KMS-11 (cell line): ENCODE measurements around the gene PYURF.

ENCODE experiments used
- H2AFZ ChIP-seq: fragments of 200-600 bp; sonication (generic); 2 replicates; pipeline ENCODE4 v1.6.1; 2016; ENCODE audit warnings: antibody characterized with exemption, mixed run types, low read depth
- H3K27ac ChIP-seq: fragments of 200-600 bp; sonication (generic); 2 replicates; pipeline ENCODE4 v1.6.1; 2016; ENCODE audit warnings: mild to moderate bottlenecking, mixed run types
- H3K27me3 ChIP-seq: fragments of 200-600 bp; sonication (generic); 2 replicates; pipeline ENCODE4 v1.6.1; 2017; ENCODE audit warnings: mild to moderate bottlenecking, low read depth, mixed run types, moderate library complexity; ENCODE audit not compliant: insufficient read depth
- H3K36me3 ChIP-seq: fragments of 200-600 bp; sonication (generic); 2 replicates; pipeline ENCODE4 v1.6.1; 2017; ENCODE audit warnings: mild to moderate bottlenecking, mixed run types; ENCODE audit not compliant: insufficient read depth
- H3K4me1 ChIP-seq: fragments of 200-600 bp; sonication (generic); 2 replicates; pipeline ENCODE4 v1.6.1; 2016; ENCODE audit warnings: mild to moderate bottlenecking, low read depth, mixed run types; ENCODE audit not compliant: poor library complexity, severe bottlenecking
- H3K4me2 ChIP-seq: fragments of 200-600 bp; sonication (generic); 2 replicates; pipeline ENCODE4 v1.7.0; 2016; ENCODE audit warnings: mild to moderate bottlenecking, mixed run types
- H3K4me3 ChIP-seq: fragments of 200-600 bp; sonication (generic); IDR thresholded peaks from 2 replicates; pipeline ENCODE4 v1.6.1; 2017; ENCODE audit warnings: low read depth, low read length, mixed read lengths; ENCODE audit not compliant: insufficient read depth
- H3K79me2 ChIP-seq: fragments of 200-600 bp; sonication (generic); 2 replicates; pipeline ENCODE4 v1.6.1; 2016; ENCODE audit warnings: low read depth, mixed run types; ENCODE audit not compliant: insufficient read depth
- H3K9ac ChIP-seq: fragments of 200-600 bp; sonication (generic); 2 replicates; pipeline ENCODE4 v1.6.1; 2016; ENCODE audit warnings: mild to moderate bottlenecking, mixed run types
- H4K20me1 ChIP-seq: fragments of 200-600 bp; sonication (generic); 2 replicates; pipeline ENCODE4 v1.6.1; 2016; ENCODE audit warnings: mild to moderate bottlenecking, mixed run types; ENCODE audit not compliant: insufficient read depth
- TF ChIP-seq, protein P1 (sequence below): fragments of 200-600 bp; sonication (generic); conservative IDR thresholded peaks from 2 replicates; pipeline ENCODE4 v1.6.1; 2017; ENCODE audit warnings: low read depth, mild to moderate bottlenecking, antibody characterized with exemption, low read length, moderate library complexity, mixed read lengths

Gene PYURF

DNA sequence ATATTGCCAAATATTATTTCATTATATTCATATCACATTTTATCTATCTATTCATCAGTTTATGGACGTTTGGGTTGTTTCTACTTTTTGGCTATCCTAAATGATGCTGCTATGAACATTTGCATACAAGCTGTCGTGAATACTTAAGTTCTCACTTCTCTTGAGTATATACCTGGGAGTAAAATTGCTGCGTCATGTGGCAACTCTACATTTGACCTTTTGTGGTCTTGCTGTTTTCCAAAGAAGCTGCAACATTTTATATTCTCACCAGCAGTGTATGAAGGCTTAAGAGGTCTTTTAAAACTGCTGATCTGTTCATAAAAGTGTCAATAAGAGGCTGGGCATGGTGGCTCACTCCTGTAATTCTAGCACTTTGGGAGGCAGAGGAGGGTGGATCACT lies 5.8 kb downstream of the PYURF start:
- Histone ChIP-seq H3K4me2 (no peak overlapping the region), H2AFZ (no peak overlapping the region), H3K4me3 (no peak overlapping the region), H3K27me3 (no peaks in the 10 kb centered on the region), H4K20me1 (no peaks in the 10 kb centered on the region; the same call in 1 of the 2 replicates), H3K36me3 (0 out of 2 replicates have a peak, but pooled peaks cover 7% of the 10 kb centered on the region), H3K27ac (no peak overlapping the region), H3K4me1 (peaks cover 11% of the 10 kb centered on the region), H3K9ac (no peak overlapping the region), H3K79me2 (peaks cover 19% of the 10 kb centered on the region)
- TF ChIP-seq, protein P1, sequence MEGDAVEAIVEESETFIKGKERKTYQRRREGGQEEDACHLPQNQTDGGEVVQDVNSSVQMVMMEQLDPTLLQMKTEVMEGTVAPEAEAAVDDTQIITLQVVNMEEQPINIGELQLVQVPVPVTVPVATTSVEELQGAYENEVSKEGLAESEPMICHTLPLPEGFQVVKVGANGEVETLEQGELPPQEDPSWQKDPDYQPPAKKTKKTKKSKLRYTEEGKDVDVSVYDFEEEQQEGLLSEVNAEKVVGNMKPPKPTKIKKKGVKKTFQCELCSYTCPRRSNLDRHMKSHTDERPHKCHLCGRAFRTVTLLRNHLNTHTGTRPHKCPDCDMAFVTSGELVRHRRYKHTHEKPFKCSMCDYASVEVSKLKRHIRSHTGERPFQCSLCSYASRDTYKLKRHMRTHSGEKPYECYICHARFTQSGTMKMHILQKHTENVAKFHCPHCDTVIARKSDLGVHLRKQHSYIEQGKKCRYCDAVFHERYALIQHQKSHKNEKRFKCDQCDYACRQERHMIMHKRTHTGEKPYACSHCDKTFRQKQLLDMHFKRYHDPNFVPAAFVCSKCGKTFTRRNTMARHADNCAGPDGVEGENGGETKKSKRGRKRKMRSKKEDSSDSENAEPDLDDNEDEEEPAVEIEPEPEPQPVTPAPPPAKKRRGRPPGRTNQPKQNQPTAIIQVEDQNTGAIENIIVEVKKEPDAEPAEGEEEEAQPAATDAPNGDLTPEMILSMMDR = no peak

DNA sequence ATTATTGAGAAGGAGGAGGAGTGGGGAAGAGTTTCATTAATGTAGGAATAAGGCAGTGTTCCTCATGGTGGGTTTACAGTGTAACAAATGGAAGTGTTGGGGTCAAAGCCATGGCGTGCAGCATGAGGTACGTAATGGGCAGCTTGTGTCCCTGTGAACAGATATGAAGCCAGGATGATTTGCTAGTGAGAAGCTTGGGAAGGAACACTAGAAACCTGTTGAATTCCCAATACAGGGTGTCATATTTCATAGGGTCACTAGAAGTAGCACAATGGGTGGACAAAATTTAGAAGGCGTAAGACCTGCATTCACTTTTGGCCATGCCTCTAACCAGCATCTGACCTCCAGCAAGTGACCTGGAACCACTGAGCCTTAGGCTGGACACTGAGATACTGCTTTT lies 6.8 kb downstream of the PYURF start:
- Histone ChIP-seq H3K9ac (no peak overlapping the region), H3K27ac (no peak overlapping the region), H3K4me1 (peaks cover 6% of the 10 kb centered on the region), H2AFZ (no peak overlapping the region), H3K4me3 (no peak overlapping the region), H4K20me1 (no peaks in the 10 kb centered on the region), H3K36me3 (0 out of 2 replicates have a peak, but pooled peaks cover 7% of the 10 kb centered on the region), H3K4me2 (no peak overlapping the region), H3K79me2 (peaks cover 8% of the 10 kb centered on the region; the same call in 1 of the 2 replicates), H3K27me3 (no peaks in the 10 kb centered on the region)
- TF ChIP-seq, protein P1 = no peak

DNA sequence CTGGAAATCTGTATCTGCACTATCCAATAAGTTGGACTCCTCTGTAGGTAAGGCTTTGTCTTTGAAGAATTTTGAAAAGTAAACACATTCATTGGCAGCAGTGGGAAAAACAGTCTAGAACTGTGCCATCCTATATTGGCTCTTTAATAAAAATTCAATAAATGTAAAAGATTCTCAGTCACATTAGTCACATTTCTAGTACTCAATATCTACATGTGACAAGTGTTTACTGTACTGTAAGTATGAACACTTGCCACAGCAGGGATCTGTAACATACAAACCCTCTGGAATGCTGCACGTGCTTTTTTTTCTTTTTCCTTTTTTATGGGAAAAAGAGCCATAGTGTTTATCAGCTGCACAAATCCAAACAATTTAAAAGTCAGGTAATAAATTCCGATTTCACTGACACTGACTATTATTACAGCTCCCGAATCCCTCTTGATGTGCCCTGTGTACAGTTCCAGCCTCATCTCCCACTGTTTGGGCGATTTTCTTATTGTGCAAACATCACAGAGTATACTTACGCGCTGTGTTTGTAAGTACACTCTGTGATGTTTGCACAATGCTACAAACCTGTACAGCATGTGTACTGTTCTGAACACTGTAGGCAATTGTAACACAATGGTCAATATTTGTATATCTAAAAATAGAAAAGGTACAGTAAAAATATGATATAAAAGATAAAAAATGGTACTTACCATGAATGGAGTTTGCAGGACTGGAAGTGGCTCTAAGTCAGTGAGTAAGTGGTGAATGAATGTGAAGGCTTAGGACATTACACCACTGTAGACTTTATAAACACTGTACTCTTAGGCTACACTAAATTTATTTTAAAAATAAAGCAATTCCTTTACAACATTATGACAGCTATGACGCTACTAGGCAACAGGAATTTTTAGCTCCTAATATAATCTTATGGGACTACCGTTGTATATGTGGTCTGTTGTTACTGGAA lies 8.7 kb downstream of the PYURF start:
- Histone ChIP-seq H3K27me3 (no peaks in the 10 kb centered on the region), H3K4me1 (peaks cover 6% of the 10 kb centered on the region), H3K9ac (no peak overlapping the region), H3K27ac (no peak overlapping the region), H4K20me1 (no peaks in the 10 kb centered on the region), H3K4me2 (no peak overlapping the region), H3K79me2 (no peaks in the 10 kb centered on the region; the same call in 1 of the 2 replicates), H3K36me3 (no peaks in the 10 kb centered on the region), H3K4me3 (no peak overlapping the region), H2AFZ (no peak overlapping the region)
- TF ChIP-seq, protein P1 = no peak

- no peaks in the 10 kb centered on the region for H3K79me2 ChIP-seq
- H3K27ac ChIP-seq = no peak overlapping the region
- no peak overlapping the region for H2AFZ ChIP-seq
- no peak overlapping the region for H3K4me3 ChIP-seq
- H3K36me3 ChIP-seq = no peaks in the 10 kb centered on the region
- peaks cover 2% of the 10 kb centered on the region for H3K4me1 ChIP-seq
- H3K4me2 ChIP-seq = no peak overlapping the region
- H3K9ac ChIP-seq = no peak overlapping the region
- no peaks in the 10 kb centered on the region for H4K20me1 ChIP-seq
- no peaks in the 10 kb centered on the region for H3K27me3 ChIP-seq
- TF ChIP-seq, protein P1 = no peak
Measured at GRCh38 chr4:88511236-88511635, 12.3 kb downstream of the PYURF start.
